ENCODE measurements around the gene TGM5. TPM values are rescaled to one million over a fixed set of nuclear protein-coding genes. Genes with fewer than 3 reads are reported as not detected.

TGM5 gene
- total and polyA plus RNA-seq, 8 donors, result 1.5 TPM; not detected in 7

GRCh38 chr15:43241100-43241499 is 25.6 kb downstream of the TGM5 start:
- intact Hi-C loops (cut with DNase I; ENCODE audit: low total_unique reads), result no loop called here
- H3K36me3 ChIP-seq, result no peaks in the 10 kb centered on the region
- H3K9me3 ChIP-seq, result no peaks in the 10 kb centered on the region
- DNase-seq, result peak in 1 of 2 donors; percentile 70
- WGBS, 5 donors, result 45 to 80% (median 73%) methylated on average over 1 of the region's 1 CpG
- H3K4me3 ChIP-seq, result no peak overlapping the region
- H3K4me1 ChIP-seq, result no peaks in the 10 kb centered on the region
- no peak for TF ChIP-seq POLR2A (IDR thresholded peaks at IDR 0.05)
- no peak for TF ChIP-seq POLR2AphosphoS5 (IDR thresholded peaks at IDR 0.05)
- TF ChIP-seq EP300 (IDR thresholded peaks at IDR 0.05), result no peak
- TF ChIP-seq CTCF (IDR thresholded peaks at IDR 0.05), result no peak
- peak overlapping the region in 1 of 5 donors; percentile 46 for H3K27ac ChIP-seq
- peaks cover 0 to 12% (median 0%) of the 10 kb centered on the region in 3 donors for H3K27me3 ChIP-seq

GRCh38 chr15:43239732-43240491 is 26.8 kb downstream of the TGM5 start:
- WGBS, 5 donors, result 65 to 72% (median 68%) methylated on average over 7 of the region's 7 CpGs
- intact Hi-C loops (cut with DNase I; ENCODE audit: low total_unique reads), result no loop called here

GRCh38 chr15:43238671-43239131 is 28.0 kb downstream of the TGM5 start:
- H3K27ac ChIP-seq, result no peak overlapping the region

More at GRCh38 chr15:43239732-43240491, 26.8 kb downstream of the TGM5 start:
- Histone ChIP-seq H3K4me3 (no peak overlapping the region), H3K27me3 (peaks cover 0 to 21% (median 0%) of the 10 kb centered on the region in 3 donors), H3K27ac (no peak overlapping the region), H3K9me3 (no peaks in the 10 kb centered on the region), H3K36me3 (no peaks in the 10 kb centered on the region), H3K4me1 (no peaks in the 10 kb centered on the region)
- DNase-seq, result no peak
- no peak for TF ChIP-seq CTCF (IDR thresholded peaks at IDR 0.05)

More at GRCh38 chr15:43238671-43239131, 28.0 kb downstream of the TGM5 start:
- TF ChIP-seq POLR2A (IDR thresholded peaks at IDR 0.05), result no peak
- TF ChIP-seq EP300 (IDR thresholded peaks at IDR 0.05), result no peak
- TF ChIP-seq CTCF (IDR thresholded peaks at IDR 0.05), result no peak
- no peak for TF ChIP-seq POLR2AphosphoS5 (IDR thresholded peaks at IDR 0.05)
- H3K27me3 ChIP-seq, result peaks cover 0 to 22% (median 0%) of the 10 kb centered on the region in 3 donors
- H3K4me3 ChIP-seq, result no peak overlapping the region
- intact Hi-C loops (cut with DNase I; ENCODE audit: low total_unique reads), result no loop called here
- H3K36me3 ChIP-seq, result no peaks in the 10 kb centered on the region
- no peaks in the 10 kb centered on the region for H3K9me3 ChIP-seq
- DNase-seq, result peak in 1 of 2 donors; percentile 6
- 69 to 85% (median 70%) methylated on average over 8 to 10 of the region's 10 CpGs for WGBS, 5 donors
- H3K4me1 ChIP-seq, result no peaks in the 10 kb centered on the region

Data from stomach (tissue), 9 donors.